NCI-H460 (cell line): Measurements from ENCODE around the gene C11orf42. TPM values are rescaled to one million over a fixed set of nuclear protein-coding genes. Genes with fewer than 3 reads are reported as not detected.
A peak's percentile ranks its signal among the peaks of the same experiment; 100 is the strongest.

ENCODE experiments used
- DNase-seq: peaks from one replicate; pipeline ENCODE4 v3.0.0-alpha.2; 2016; ENCODE audit warnings: low read depth; ENCODE audit errors: extremely low read depth
- total RNA-seq: library from RNA; depleted of rRNA; stranded (reverse); fragments of >200 nt; shearing (Covaris generic); gene quantifications from 2 replicates; pipeline ENCODE4 v1.2.3, GENCODE V29; 2014; rRNA removed

Gene C11orf42
- total RNA-seq, 1 experiment from 2014 or later = not detected

GRCh38 chr11:6251120-6251733 lies 45.9 kb downstream of the C11orf42 start:
- DNase-seq = peak; percentile 46

GRCh38 chr11:6251990-6252473 lies 46.7 kb downstream of the C11orf42 start:
- DNase-seq = no peak

GRCh38 chr11:6253197-6253596 lies 47.8 kb downstream of the C11orf42 start:
- no peak for DNase-seq

- DNase-seq = no peak
Measured at GRCh38 chr11:6258141-6258540, 52.8 kb downstream of the C11orf42 start.

- no peak for DNase-seq
Measured at GRCh38 chr11:6258571-6259081, 53.3 kb downstream of the C11orf42 start.

- no peak for DNase-seq
Measured at GRCh38 chr11:6260207-6260726, 54.9 kb downstream of the C11orf42 start.

Other genes starting within 250 kb of the C11orf42 start
- gene OR56A5, start 237.1 kb upstream of the C11orf42 start, total RNA-seq = not detected in 2 replicates
- not detected in 2 replicates for gene OR52L1, start 218.6 kb upstream of the C11orf42 start, total RNA-seq
- gene OR56A4, start 198.6 kb upstream of the C11orf42 start, total RNA-seq = not detected in 2 replicates
- gene OR56A1, start 174.8 kb upstream of the C11orf42 start, total RNA-seq = not detected in 2 replicates
- not detected in 2 replicates for gene OR56B4, start 97.9 kb upstream of the C11orf42 start, total RNA-seq
- gene OR52B2, start 35.2 kb upstream of the C11orf42 start, total RNA-seq = not detected in 2 replicates
- not detected in 2 replicates for gene OR52W1, start 6.3 kb upstream of the C11orf42 start, total RNA-seq
- gene FHIP1B, start 29.1 kb downstream of the C11orf42 start, total RNA-seq = 11.7 and 15.3 TPM in 2 replicates
- not detected in 2 replicates for gene CNGA4, start 33.5 kb downstream of the C11orf42 start, total RNA-seq
- not detected in 2 replicates for gene CCKBR, start 54.3 kb downstream of the C11orf42 start, total RNA-seq
- 8.9 and 9.8 TPM in 2 replicates for gene CAVIN3, start 114.9 kb downstream of the C11orf42 start, total RNA-seq
- 6.4 and 7.4 TPM in 2 replicates for gene SMPD1, start 184.9 kb downstream of the C11orf42 start, total RNA-seq
- 6.9 and 8.5 TPM in 2 replicates for gene APBB1, start 213.5 kb downstream of the C11orf42 start, total RNA-seq
- not detected in 2 replicates for gene HPX, start 235.4 kb downstream of the C11orf42 start, total RNA-seq